ENCODE data around the gene TAL2.

The TAL2 gene

GRCh38 chr9:105673850-105674387, 11.7 kb downstream of the TAL2 start:
- no peaks in the 10 kb centered on the region for H3K79me2 ChIP-seq (ENCODE audit: control insufficient read depth, insufficient read depth, low read length, poor library complexity)
- H3K27ac ChIP-seq (ENCODE audit: low read depth, low read length) = no peak overlapping the region
- WGBS (ENCODE audit: extremely low coverage, insufficient coverage, insufficient read length) = no CpG with 5 or more reads among the region's 3 CpGs

DNA sequence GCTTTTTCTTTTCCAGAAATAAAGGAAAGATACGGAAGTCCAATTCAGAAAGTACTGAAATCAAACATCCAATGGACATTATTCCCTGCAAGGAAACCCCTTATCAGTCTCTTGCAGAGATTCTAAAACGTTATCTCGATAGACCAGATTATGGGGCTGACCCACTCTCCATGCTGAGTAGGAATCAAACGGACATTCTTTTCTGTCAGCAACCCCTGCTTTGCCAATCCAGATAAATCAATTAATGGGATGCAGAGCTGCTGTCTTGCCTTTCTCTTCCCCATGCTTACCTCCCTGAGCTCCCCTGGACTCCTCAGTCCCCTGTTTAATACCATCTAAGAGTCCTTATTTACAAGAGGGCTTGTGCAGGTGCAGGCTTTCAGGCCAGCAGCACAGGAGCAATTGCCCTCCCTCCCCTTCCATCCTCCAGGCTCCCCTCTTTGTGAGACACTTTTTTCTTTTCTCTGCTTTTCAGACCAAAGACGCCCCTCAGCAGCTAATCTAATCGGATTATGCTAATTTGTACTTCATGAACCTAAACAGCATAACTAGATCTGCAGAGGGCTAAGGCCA, 14.2 kb downstream of the TAL2 start:
- H3K4me1 ChIP-seq (ENCODE audit: control insufficient read depth in 1 of 2, insufficient read depth in 2 of 2, low read length in 2 of 2) = no peaks in the 10 kb centered on the region

More at GRCh38 chr9:105673850-105674387, 11.7 kb downstream of the TAL2 start:
- H2AK5ac ChIP-seq (ENCODE audit: low read length) = no peak overlapping the region
- H3K79me1 ChIP-seq (ENCODE audit: low read length) = no peaks in the 10 kb centered on the region
- H3K27me3 ChIP-seq (ENCODE audit: insufficient read depth, low read length) = no peaks in the 10 kb centered on the region
- no peak overlapping the region for H4K12ac ChIP-seq (ENCODE audit: low read depth, low read length)
- no peak overlapping the region for H3K4me3 ChIP-seq (ENCODE audit: low read depth, low read length)
- no peak overlapping the region for H3K4ac ChIP-seq (ENCODE audit: low read depth, low read length)
- H3K9ac ChIP-seq (ENCODE audit: low read length) = no peak overlapping the region
- no peak for DNase-seq
- H2BK12ac ChIP-seq (ENCODE audit: low read length) = no peak overlapping the region
- no peak overlapping the region for H4K91ac ChIP-seq (ENCODE audit: low read depth, low read length)
- H3K18ac ChIP-seq (ENCODE audit: low read length) = no peak overlapping the region
- no peaks in the 10 kb centered on the region for H3K9me3 ChIP-seq (ENCODE audit: insufficient read depth, low read depth, low read length)
- no peak overlapping the region for H2AFZ ChIP-seq (ENCODE audit: insufficient read depth, low read length, poor library complexity)
- no peak overlapping the region for H2BK120ac ChIP-seq (ENCODE audit: insufficient read depth, low read length, poor library complexity)
- no peak overlapping the region for H2BK5ac ChIP-seq (ENCODE audit: low read depth, low read length, poor library complexity)
- no peak overlapping the region for H3K23ac ChIP-seq (ENCODE audit: low read length)
- H3K4me1 ChIP-seq (ENCODE audit: control insufficient read depth in 1 of 2, insufficient read depth in 2 of 2, low read length in 2 of 2) = no peaks in the 10 kb centered on the region
- no peak overlapping the region for H3K14ac ChIP-seq (ENCODE audit: low read length)
- no peak overlapping the region for H4K8ac ChIP-seq (ENCODE audit: low read depth, low read length)
- H3K4me2 ChIP-seq (ENCODE audit: low read length) = no peak overlapping the region
- H3K36me3 ChIP-seq (ENCODE audit: control insufficient read depth in 1 of 2, insufficient read depth in 2 of 2, low read length in 2 of 2) = no peaks in the 10 kb centered on the region

GRCh38 chr9:105678163-105678562, 15.9 kb downstream of the TAL2 start:
- Histone ChIP-seq H2AK5ac (ENCODE audit: low read length) (no peak overlapping the region), H4K8ac (ENCODE audit: low read depth, low read length) (no peak overlapping the region)

More for the DNA sequence above, 14.2 kb downstream of the TAL2 start:
- no peak overlapping the region for H3K4ac ChIP-seq (ENCODE audit: low read depth, low read length)
- H3K14ac ChIP-seq (ENCODE audit: low read length) = no peak overlapping the region
- H3K18ac ChIP-seq (ENCODE audit: low read length) = no peak overlapping the region
- no peaks in the 10 kb centered on the region for H3K36me3 ChIP-seq (ENCODE audit: control insufficient read depth in 1 of 2, insufficient read depth in 2 of 2, low read length in 2 of 2)
- no peak overlapping the region for H2AK5ac ChIP-seq (ENCODE audit: low read length)
- no peaks in the 10 kb centered on the region for H3K79me1 ChIP-seq (ENCODE audit: low read length)
- H2BK12ac ChIP-seq (ENCODE audit: low read length) = no peak overlapping the region
- H3K27me3 ChIP-seq (ENCODE audit: insufficient read depth, low read length) = no peaks in the 10 kb centered on the region
- H2BK5ac ChIP-seq (ENCODE audit: low read depth, low read length, poor library complexity) = no peak overlapping the region
- no peak overlapping the region for H2AFZ ChIP-seq (ENCODE audit: insufficient read depth, low read length, poor library complexity)
- no peak overlapping the region for H4K12ac ChIP-seq (ENCODE audit: low read depth, low read length)
- no peak overlapping the region for H3K9ac ChIP-seq (ENCODE audit: low read length)
- no peak overlapping the region for H3K4me2 ChIP-seq (ENCODE audit: low read length)
- H2BK120ac ChIP-seq (ENCODE audit: insufficient read depth, low read length, poor library complexity) = no peak overlapping the region
- no peaks in the 10 kb centered on the region for H3K9me3 ChIP-seq (ENCODE audit: insufficient read depth, low read depth, low read length)
- WGBS (ENCODE audit: extremely low coverage, insufficient coverage, insufficient read length) = no CpG with 5 or more reads among the region's 6 CpGs
- no peak overlapping the region for H3K23ac ChIP-seq (ENCODE audit: low read length)
- H4K8ac ChIP-seq (ENCODE audit: low read depth, low read length) = no peak overlapping the region
- no peaks in the 10 kb centered on the region for H3K79me2 ChIP-seq (ENCODE audit: control insufficient read depth, insufficient read depth, low read length, poor library complexity)
- DNase-seq = no peak
- H4K91ac ChIP-seq (ENCODE audit: low read depth, low read length) = no peak overlapping the region
- no peak overlapping the region for H3K4me3 ChIP-seq (ENCODE audit: low read depth, low read length)
- H3K27ac ChIP-seq (ENCODE audit: low read depth, low read length) = no peak overlapping the region

DNA sequence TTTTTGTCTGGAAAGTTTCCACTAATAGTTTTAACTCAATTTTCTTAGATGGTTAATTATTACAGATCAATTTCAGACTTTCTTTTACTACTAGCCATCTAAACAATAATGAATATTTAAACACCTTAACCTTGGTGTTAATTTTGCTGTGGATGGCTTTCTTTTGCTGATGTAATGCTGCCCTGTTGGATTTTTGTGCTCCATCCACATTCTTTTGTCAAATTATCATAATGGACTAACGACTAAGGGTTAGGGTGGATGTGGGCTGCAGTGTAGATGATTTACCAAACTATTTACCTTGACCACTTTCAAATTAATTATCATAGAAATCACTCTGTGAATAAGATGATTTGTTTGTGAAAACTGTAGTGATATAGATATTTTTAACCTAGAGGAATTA, 16.5 kb downstream of the TAL2 start:
- no peak overlapping the region for H3K27ac ChIP-seq (ENCODE audit: low read depth, low read length)
- H3K4ac ChIP-seq (ENCODE audit: low read depth, low read length) = no peak overlapping the region
- no peak overlapping the region for H2AK5ac ChIP-seq (ENCODE audit: low read length)
- DNase-seq = peak in 1 of 2 donors; percentile 51
- H3K23ac ChIP-seq (ENCODE audit: low read length) = no peak overlapping the region
- no peak overlapping the region for H3K18ac ChIP-seq (ENCODE audit: low read length)
- H3K79me2 ChIP-seq (ENCODE audit: control insufficient read depth, insufficient read depth, low read length, poor library complexity) = no peaks in the 10 kb centered on the region
- WGBS (ENCODE audit: extremely low coverage, insufficient coverage, insufficient read length) = no CpG with 5 or more reads among the region's 1 CpG
- H2BK120ac ChIP-seq (ENCODE audit: insufficient read depth, low read length, poor library complexity) = no peak overlapping the region
- H4K8ac ChIP-seq (ENCODE audit: low read depth, low read length) = no peak overlapping the region
- no peaks in the 10 kb centered on the region for H3K4me1 ChIP-seq (ENCODE audit: control insufficient read depth in 1 of 2, insufficient read depth in 2 of 2, low read length in 2 of 2)
- no peaks in the 10 kb centered on the region for H3K79me1 ChIP-seq (ENCODE audit: low read length)
- H3K27me3 ChIP-seq (ENCODE audit: insufficient read depth, low read length) = no peaks in the 10 kb centered on the region
- no peak overlapping the region for H4K12ac ChIP-seq (ENCODE audit: low read depth, low read length)
- no peak overlapping the region for H2AFZ ChIP-seq (ENCODE audit: insufficient read depth, low read length, poor library complexity)
- H3K9me3 ChIP-seq (ENCODE audit: insufficient read depth, low read depth, low read length) = no peaks in the 10 kb centered on the region
- H3K36me3 ChIP-seq (ENCODE audit: control insufficient read depth in 1 of 2, insufficient read depth in 2 of 2, low read length in 2 of 2) = no peaks in the 10 kb centered on the region
- H3K4me3 ChIP-seq (ENCODE audit: low read depth, low read length) = no peak overlapping the region
- H4K91ac ChIP-seq (ENCODE audit: low read depth, low read length) = no peak overlapping the region
- H2BK5ac ChIP-seq (ENCODE audit: low read depth, low read length, poor library complexity) = no peak overlapping the region
- H3K4me2 ChIP-seq (ENCODE audit: low read length) = no peak overlapping the region
- H2BK12ac ChIP-seq (ENCODE audit: low read length) = no peak overlapping the region
- no peak overlapping the region for H3K14ac ChIP-seq (ENCODE audit: low read length)
- H3K9ac ChIP-seq (ENCODE audit: low read length) = no peak overlapping the region

More at GRCh38 chr9:105678163-105678562, 15.9 kb downstream of the TAL2 start:
- H3K4ac ChIP-seq (ENCODE audit: low read depth, low read length) = no peak overlapping the region
- H3K36me3 ChIP-seq (ENCODE audit: control insufficient read depth in 1 of 2, insufficient read depth in 2 of 2, low read length in 2 of 2) = no peaks in the 10 kb centered on the region
- H2AFZ ChIP-seq (ENCODE audit: insufficient read depth, low read length, poor library complexity) = no peak overlapping the region
- no peak overlapping the region for H3K27ac ChIP-seq (ENCODE audit: low read depth, low read length)
- no peaks in the 10 kb centered on the region for H3K79me2 ChIP-seq (ENCODE audit: control insufficient read depth, insufficient read depth, low read length, poor library complexity)
- H3K18ac ChIP-seq (ENCODE audit: low read length) = no peak overlapping the region
- no peak overlapping the region for H2BK12ac ChIP-seq (ENCODE audit: low read length)
- no peak overlapping the region for H4K91ac ChIP-seq (ENCODE audit: low read depth, low read length)
- no peak overlapping the region for H3K4me3 ChIP-seq (ENCODE audit: low read depth, low read length)
- H3K4me2 ChIP-seq (ENCODE audit: low read length) = no peak overlapping the region
- DNase-seq = no peak
- no peak overlapping the region for H2BK5ac ChIP-seq (ENCODE audit: low read depth, low read length, poor library complexity)
- no peaks in the 10 kb centered on the region for H3K27me3 ChIP-seq (ENCODE audit: insufficient read depth, low read length)
- no peaks in the 10 kb centered on the region for H3K9me3 ChIP-seq (ENCODE audit: insufficient read depth, low read depth, low read length)
- H3K4me1 ChIP-seq (ENCODE audit: control insufficient read depth in 1 of 2, insufficient read depth in 2 of 2, low read length in 2 of 2) = no peaks in the 10 kb centered on the region
- no peak overlapping the region for H3K14ac ChIP-seq (ENCODE audit: low read length)
- H3K79me1 ChIP-seq (ENCODE audit: low read length) = no peaks in the 10 kb centered on the region
- no peak overlapping the region for H3K23ac ChIP-seq (ENCODE audit: low read length)
- no peak overlapping the region for H2BK120ac ChIP-seq (ENCODE audit: insufficient read depth, low read length, poor library complexity)
- WGBS (ENCODE audit: extremely low coverage, insufficient coverage, insufficient read length) = no CpG with 5 or more reads among the region's 1 CpG
- no peak overlapping the region for H4K12ac ChIP-seq (ENCODE audit: low read depth, low read length)
- no peak overlapping the region for H3K9ac ChIP-seq (ENCODE audit: low read length)
